ENCODE data around the gene R3HDM2.
A peak's percentile ranks its signal among the peaks of the same experiment; 100 is the strongest.

R3HDM2 gene

GRCh38 chr12:57476162-57476992 is 45.5 kb upstream of the R3HDM2 start:
- DNase-seq (ENCODE audit: low read depth): no peak
- peak overlapping the region; percentile 28 for H3K4me3 ChIP-seq (ENCODE audit: low read depth, low read length)
- TF ChIP-seq CTCF (conservative IDR thresholded peaks at IDR 0.05; ENCODE audit: low read depth, low read length): peak; percentile 30

GRCh38 chr12:57475271-57476161 is 44.7 kb upstream of the R3HDM2 start:
- DNase-seq (ENCODE audit: low read depth): peak; percentile 52
- peak overlapping the region; percentile 28 for H3K4me3 ChIP-seq (ENCODE audit: low read depth, low read length)
- no peak for TF ChIP-seq CTCF (conservative IDR thresholded peaks at IDR 0.05; ENCODE audit: low read depth, low read length)

- no peak for TF ChIP-seq CTCF (conservative IDR thresholded peaks at IDR 0.05; ENCODE audit: low read depth, low read length)
- H3K4me3 ChIP-seq (ENCODE audit: low read depth, low read length): no peak overlapping the region
- DNase-seq (ENCODE audit: low read depth): no peak
These were observed 44.0 kb upstream of the R3HDM2 start for GRCh38 chr12:57474862-57475261.

GRCh38 chr12:57474430-57474829 is 43.6 kb upstream of the R3HDM2 start:
- DNase-seq (ENCODE audit: low read depth): no peak
- no peak for TF ChIP-seq CTCF (conservative IDR thresholded peaks at IDR 0.05; ENCODE audit: low read depth, low read length)
- no peak overlapping the region for H3K4me3 ChIP-seq (ENCODE audit: low read depth, low read length)

GRCh38 chr12:57473886-57474285 is 43.0 kb upstream of the R3HDM2 start:
- H3K4me3 ChIP-seq (ENCODE audit: low read depth, low read length): no peak overlapping the region
- DNase-seq (ENCODE audit: low read depth): no peak
- TF ChIP-seq CTCF (conservative IDR thresholded peaks at IDR 0.05; ENCODE audit: low read depth, low read length): no peak

GRCh38 chr12:57473392-57473791 is 42.5 kb upstream of the R3HDM2 start:
- no peak for DNase-seq (ENCODE audit: low read depth)
- TF ChIP-seq CTCF (conservative IDR thresholded peaks at IDR 0.05; ENCODE audit: low read depth, low read length): no peak
- H3K4me3 ChIP-seq (ENCODE audit: low read depth, low read length): no peak overlapping the region

All from choroid plexus epithelial cell (primary cell).